Transverse colon (tissue), 4 donors: Measurements from ENCODE around the gene C6orf136.

Source experiments
- CTCF ChIP-seq, 5 experiments: fragments of 200-600 bp in 3 of 5; fragments of 450-650 bp in 2 of 5; sonication (generic) in 3 of 5; IDR thresholded peaks; 1 replicate in 2 of 5; 2 replicates in 3 of 5; pipeline ENCODE4 v1.5.1; 2016 to 2017; ENCODE audit warnings: antibody characterized with exemption in 5 of 5, inconsistent platforms in 3 of 5, mild to moderate bottlenecking in 2 of 5, moderate library complexity in 1 of 5
- EP300 ChIP-seq: sonication (generic); formaldehyde crosslinking; IDR thresholded peaks from one replicate; pipeline ENCODE4 v1.6.1; 2017; ENCODE audit warnings: antibody characterized with exemption, low read depth
- POLR2A ChIP-seq: fragments of 450-650 bp; IDR thresholded peaks from one replicate; pipeline ENCODE4 v1.6.1; 2016; ENCODE audit warnings: antibody characterized with exemption, mild to moderate bottlenecking, moderate library complexity
- POLR2AphosphoS5 ChIP-seq, 3 donors: sonication (generic); formaldehyde crosslinking; IDR thresholded peaks; one replicate each; pipeline ENCODE4 v1.6.1; 2016; ENCODE audit warnings: antibody characterized with exemption in 3 of 3

- TF ChIP-seq CTCF (IDR thresholded peaks at IDR 0.05) (no peak), POLR2AphosphoS5 (IDR thresholded peaks at IDR 0.05) (peak in 1 of 3 donors; percentile 9), POLR2A (peak; percentile 9), EP300 (no peak)
Measured at GRCh38 chr6:30600451-30600961, 46.4 kb upstream of the C6orf136 start.
